H1 (cell line): Measurements from ENCODE around the gene NIPAL1. TPM values are rescaled to one million over a fixed set of nuclear protein-coding genes. Genes with fewer than 3 reads are reported as not detected.

Experiments used
- CTCF ChIA-PET: fragments of 300-600 bp; sonication (Branson Sonifier 250); formaldehyde crosslinking; loops from one replicate; lab custom pipeline; 2021; ENCODE audit not compliant: partially characterized antibody; lab: Charles Lee
- POLR2A ChIA-PET: fragments of 300-600 bp; sonication (Branson Sonifier 250); formaldehyde crosslinking; loops from one replicate; lab custom pipeline; 2021; ENCODE audit warnings: inconsistent platforms; ENCODE audit not compliant: partially characterized antibody; lab: Charles Lee
- DNase-seq, 2 experiments: peaks; one replicate each; pipeline versions ENCODE4 v3.0.0 to v3.0.0-alpha.2; 2010 to 2022; ENCODE audit warnings: low spot score in 2 of 2, low read depth in 1 of 2, mixed read lengths in 1 of 2
- FAIRE-seq: peaks from 2 replicates; lab custom pipeline; 2011; peaks lifted over from hg19 to GRCh38; lab: Jason Lieb, UNC
- H2AFZ ChIP-seq: 2 replicates; pipeline ENCODE4 v1.8.1; 2012; ENCODE audit warnings: low read length, inconsistent platforms
- H2AK5ac ChIP-seq: 2 replicates; pipeline ENCODE4 v1.6.1; 2013; ENCODE audit warnings: low read depth, low read length
- H2BK120ac ChIP-seq: replicated peaks from 2 replicates; pipeline ENCODE3; 2013; ENCODE audit warnings: low read depth, low read length, inconsistent platforms
- H2BK12ac ChIP-seq: 2 replicates; pipeline ENCODE4 v1.6.1; 2013; ENCODE audit warnings: low read depth, low read length
- H2BK15ac ChIP-seq: 2 replicates; pipeline ENCODE4 v1.6.1; 2013; ENCODE audit warnings: low read length
- H2BK20ac ChIP-seq: 2 replicates; pipeline ENCODE4 v1.6.1; 2013; ENCODE audit warnings: low read length
- H2BK5ac ChIP-seq: 2 replicates; pipeline ENCODE4 v1.6.1; 2013; ENCODE audit warnings: low read depth, low read length
- H3K14ac ChIP-seq: 2 replicates; pipeline ENCODE4 v1.6.1; 2013; ENCODE audit warnings: inconsistent platforms; ENCODE audit not compliant: insufficient read length
- H3K18ac ChIP-seq: 2 replicates; pipeline ENCODE4 v1.6.1; 2013; ENCODE audit warnings: low read length; ENCODE audit errors: extremely low read depth
- H3K23ac ChIP-seq: 2 replicates; pipeline ENCODE4 v1.6.1; 2013; ENCODE audit warnings: inconsistent platforms; ENCODE audit not compliant: insufficient read length
- H3K23me2 ChIP-seq: 2 replicates; pipeline ENCODE4 v1.6.1; 2013; ENCODE audit warnings: low read depth, low read length
- H3K27ac ChIP-seq: 2 replicates; pipeline ENCODE4 v1.6.1; 2011; ENCODE audit warnings: low read depth, low read length, inconsistent platforms
- H3K27me3 ChIP-seq, 4 experiments: replicated peaks in 1 of 4; 1 replicate in 1 of 4; 2 replicates in 3 of 4; pipeline versions ENCODE4 v1.6.1 to v1.8.1; 2011 to 2013; ENCODE audit warnings: low read length in 3 of 4, mild to moderate bottlenecking in 3 of 4, inconsistent platforms in 2 of 4, mixed read lengths in 2 of 4, moderate library complexity in 1 of 4; ENCODE audit not compliant: control insufficient read depth in 3 of 4, insufficient read depth in 3 of 4; ENCODE audit errors: extremely low read depth in 1 of 4
- H3K36me3 ChIP-seq, 4 experiments: 2 replicates each; pipeline versions ENCODE4 v1.6.1 to v1.8.1; 2011 to 2013; ENCODE audit warnings: mild to moderate bottlenecking in 4 of 4, low read length in 3 of 4, moderate library complexity in 2 of 4, control low read depth in 1 of 4, inconsistent platforms in 1 of 4; ENCODE audit not compliant: insufficient read depth in 4 of 4, control insufficient read depth in 2 of 4
- H3K4ac ChIP-seq: replicated peaks from 2 replicates; pipeline ENCODE3; 2013; ENCODE audit warnings: low read length, low read depth, mixed read lengths, inconsistent platforms; ENCODE audit not compliant: insufficient read length
- H3K4me1 ChIP-seq, 4 experiments: replicated peaks in 1 of 4; 1 replicate in 1 of 4; 2 replicates in 3 of 4; pipeline versions ENCODE4 v1.6.1 to v1.8.1; 2011 to 2013; ENCODE audit warnings: low read length in 3 of 4, inconsistent platforms in 2 of 4, mixed read lengths in 1 of 4; ENCODE audit not compliant: insufficient read depth in 4 of 4, control insufficient read depth in 3 of 4
- H3K4me2 ChIP-seq, 2 experiments: 2 replicates each; pipeline versions ENCODE4 v1.6.1 to v1.8.1; 2011 to 2013; ENCODE audit warnings: low read depth in 2 of 2, low read length in 2 of 2, control low read depth in 1 of 2, inconsistent platforms in 1 of 2, mild to moderate bottlenecking in 1 of 2; ENCODE audit not compliant: insufficient read depth in 1 of 2
- H3K4me3 ChIP-seq, 4 experiments: fragments of 200-600, 300-600 bp in 1 of 4; sonication (generic), shearing (Covaris generic), sonication (Bioruptor Twin) in 1 of 4; 2 replicates each; pipeline versions ENCODE4 v1.5.1 to v1.8.1; 2011 to 2016; ENCODE audit warnings: low read length in 4 of 4, low read depth in 3 of 4, control low read depth in 2 of 4, inconsistent platforms in 2 of 4, mild to moderate bottlenecking in 2 of 4, mixed read lengths in 1 of 4, moderate library complexity in 1 of 4; ENCODE audit not compliant: insufficient read depth in 2 of 4; ENCODE audit errors: extremely low read depth in 1 of 4
- H3K56ac ChIP-seq: replicated peaks from 2 replicates; pipeline ENCODE3; 2013; ENCODE audit warnings: low read depth, mild to moderate bottlenecking, mixed read lengths, low read length, inconsistent platforms; ENCODE audit not compliant: insufficient read length
- H3K79me1 ChIP-seq: 2 replicates; pipeline ENCODE4 v1.6.1; 2013; ENCODE audit warnings: low read depth, low read length, control low read depth
- H3K79me2 ChIP-seq, 2 experiments: 2 replicates each; pipeline versions ENCODE4 v1.6.1 to v1.8.1; 2012 to 2013; ENCODE audit warnings: low read length in 2 of 2, mild to moderate bottlenecking in 2 of 2, inconsistent platforms in 1 of 2; ENCODE audit not compliant: insufficient read depth in 2 of 2, control insufficient read depth in 1 of 2
- H3K9ac ChIP-seq, 4 experiments: replicated peaks in 1 of 4; 1 replicate in 1 of 4; 2 replicates in 3 of 4; pipeline versions ENCODE4 v1.6.1 to v1.8.1; 2011 to 2013; ENCODE audit warnings: low read depth in 3 of 4, low read length in 3 of 4, control low read depth in 2 of 4, mild to moderate bottlenecking in 2 of 4, moderate library complexity in 2 of 4, inconsistent platforms in 1 of 4; ENCODE audit errors: extremely low read depth in 1 of 4
- H3K9me3 ChIP-seq, 2 experiments: 2 replicates each; pipeline versions ENCODE4 v1.6.1 to v1.8.1; 2012 to 2013; ENCODE audit warnings: mild to moderate bottlenecking in 2 of 2, moderate library complexity in 2 of 2, control low read depth in 1 of 2, inconsistent platforms in 1 of 2, low read depth in 1 of 2, low read length in 1 of 2, mixed read lengths in 1 of 2; ENCODE audit not compliant: insufficient read depth in 2 of 2
- H4K20me1 ChIP-seq, 2 experiments: replicated peaks in 1 of 2; 2 replicates each; pipeline versions ENCODE3 to v1.8.1; 2011 to 2013; ENCODE audit warnings: inconsistent platforms in 2 of 2, low read length in 2 of 2, mild to moderate bottlenecking in 1 of 2; ENCODE audit not compliant: insufficient read depth in 2 of 2, control insufficient read depth in 1 of 2
- H4K5ac ChIP-seq: 2 replicates; pipeline ENCODE4 v1.6.1; 2013; ENCODE audit warnings: low read length, low read depth, mixed read lengths, inconsistent platforms; ENCODE audit not compliant: insufficient read length
- H4K8ac ChIP-seq: 2 replicates; pipeline ENCODE4 v1.8.0; 2013; ENCODE audit warnings: mild to moderate bottlenecking, moderate library complexity, low read length, inconsistent platforms; ENCODE audit not compliant: insufficient read depth; ENCODE audit errors: extremely low read depth
- H4K91ac ChIP-seq: replicated peaks from 2 replicates; pipeline ENCODE3; 2013; ENCODE audit warnings: low read length, mixed read lengths, inconsistent platforms; ENCODE audit not compliant: insufficient read length
- ASH2L ChIP-seq: fragments of 200-600, 300-600 bp; sonication (generic); IDR thresholded peaks from one replicate; pipeline ENCODE4 v1.7.1; 2017; ENCODE audit warnings: low read length
- ATF2 ChIP-seq: IDR thresholded peaks from 2 replicates; pipeline ENCODE4 v1.6.1; 2012; ENCODE audit warnings: low read length, inconsistent platforms
- BRCA1 ChIP-seq: IDR thresholded peaks from 2 replicates; pipeline ENCODE4 v1.6.1; 2012; ENCODE audit warnings: low read depth, low read length, improper control_type of control experiment
- WGBS, 2 experiments: shearing (Covaris generic) in 1 of 2; methylation state at CpG; one replicate each; pipeline versions ENCODE4 v1.1.6 to v1.1.7; 2013 to 2015; ENCODE audit warnings: low lambda C conversion rate in 2 of 2, mixed read lengths in 2 of 2, inconsistent platforms in 1 of 2, low coverage in 1 of 2, missing lambda C conversion rate in 1 of 2; ENCODE audit not compliant: insufficient replicate concordance in 2 of 2, insufficient coverage in 1 of 2, insufficient read length in 1 of 2; ENCODE audit errors: extremely low coverage in 1 of 2, missing lambda C conversion rate in 1 of 2; 5-methylcytosine and 5-hydroxymethylcytosine counted together
- polyA plus RNA-seq, 7 experiments: library from polyadenylated mRNA; depleted of rRNA in 3 of 7; stranded (reverse) in 5 of 7; unstranded in 2 of 7; fragments of >200 nt in 5 of 7; fragments of 200-250 nt in 2 of 7; gene quantifications; 1 replicate in 5 of 7; 2 replicates in 1 of 7; 4 replicates in 1 of 7; pipeline versions ENCODE4 v1.2.1 to v1.2.3, GENCODE V29; 2011 to 2013; ENCODE audit warnings: missing spikeins in 2 of 7, mixed read lengths in 2 of 7
- total RNA-seq: library from RNA; stranded (reverse); fragmentation: NEBNext Ultra II Directional; extraction: Animal tissue kit (Norgen Biotek cat#: 25700); gene quantifications from 2 replicates; pipeline ENCODE4 v1.2.1, GENCODE V29; 2021

The NIPAL1 gene
- total and polyA plus RNA-seq, 2 of the 8 experiments (the other 6 are each of a cell fraction or from before 2014, with no cell fraction given): 1.4 to 4.9 TPM

- WGBS, 2 experiments: 100% methylated on average over 1 of the region's 1 CpG; no CpG with 5 or more reads in 1 of the 2 experiments
- H4K8ac ChIP-seq: no peak overlapping the region
- FAIRE-seq: no peak
- no peak overlapping the region for H2AFZ ChIP-seq
- no peak overlapping the region for H4K5ac ChIP-seq
- H3K79me1 ChIP-seq: no peaks in the 10 kb centered on the region
- POLR2A ChIA-PET: no interaction called here
- H3K9me3 ChIP-seq: no peaks in the 10 kb centered on the region
- H2AK5ac ChIP-seq: no peak overlapping the region
- no peak for TF ChIP-seq ASH2L
- no peak for TF ChIP-seq ATF2
- no peak for TF ChIP-seq BRCA1
- TF ChIP-seq, all 59 proteins: peak for 0
- H3K27ac ChIP-seq: no peak overlapping the region
- no peaks in the 10 kb centered on the region for H4K20me1 ChIP-seq
- no peaks in the 10 kb centered on the region for H3K23me2 ChIP-seq
- no peaks in the 10 kb centered on the region for H3K36me3 ChIP-seq
- no peak overlapping the region for H3K23ac ChIP-seq
- no peaks in the 10 kb centered on the region for H3K27me3 ChIP-seq
- no peak overlapping the region for H3K14ac ChIP-seq
- H3K9ac ChIP-seq: no peak overlapping the region
- no peak overlapping the region for H4K91ac ChIP-seq
- H3K4me2 ChIP-seq: no peak overlapping the region
- H3K56ac ChIP-seq: no peak overlapping the region
- H2BK15ac ChIP-seq: no peak overlapping the region
- no peak overlapping the region for H2BK5ac ChIP-seq
- H3K18ac ChIP-seq: no peak overlapping the region
- no peak for DNase-seq
- CTCF ChIA-PET: no interaction called here
- no peak overlapping the region for H3K4ac ChIP-seq
- no peaks in the 10 kb centered on the region for H3K4me1 ChIP-seq
- H2BK20ac ChIP-seq: no peak overlapping the region
- no peak overlapping the region for H2BK12ac ChIP-seq
- no peaks in the 10 kb centered on the region for H3K79me2 ChIP-seq
- H2BK120ac ChIP-seq: no peak overlapping the region
- H3K4me3 ChIP-seq: no peak overlapping the region
Measured at GRCh38 chr4:48081196-48081595, 64.6 kb downstream of the NIPAL1 start.
